ENCODE results near the gene KCTD16.

KCTD16 gene

GRCh38 chr5:144170276-144171024 lies at the start of gene KCTD16, which contains the start of gene YIPF5:
KCTD16 (plus strand) TSS chr5:144170873.
YIPF5 (minus strand) TSS chr5:144170659; CDS start chr5:144169955, 704 bp downstream.
- DNase-seq (ENCODE audit: low read depth): peak; percentile 93

GRCh38 chr5:144121577-144121976 lies 49.1 kb upstream of the KCTD16 start:
- DNase-seq (ENCODE audit: low read depth): no peak

- no peak for DNase-seq (ENCODE audit: low read depth)
These were observed 48.6 kb upstream of the KCTD16 start for GRCh38 chr5:144122081-144122480.

- no peak for DNase-seq (ENCODE audit: low read depth)
These were observed 48.0 kb upstream of the KCTD16 start for GRCh38 chr5:144122641-144123040.

GRCh38 chr5:144125163-144125726 lies 45.4 kb upstream of the KCTD16 start:
- no peak for DNase-seq (ENCODE audit: low read depth)

- no peak for DNase-seq (ENCODE audit: low read depth)
These were observed 44.0 kb upstream of the KCTD16 start for GRCh38 chr5:144126707-144127106.

- DNase-seq (ENCODE audit: low read depth): no peak
These were observed 41.8 kb upstream of the KCTD16 start for GRCh38 chr5:144128844-144129243.

- DNase-seq (ENCODE audit: low read depth): no peak
These were observed 40.4 kb upstream of the KCTD16 start for GRCh38 chr5:144130306-144130705.

- no peak for DNase-seq (ENCODE audit: low read depth)
These were observed 39.4 kb upstream of the KCTD16 start for GRCh38 chr5:144131261-144131660.

- DNase-seq (ENCODE audit: low read depth): no peak
These were observed 37.5 kb upstream of the KCTD16 start for GRCh38 chr5:144133050-144133633.

GRCh38 chr5:144134194-144134826 lies 36.4 kb upstream of the KCTD16 start:
- no peak for DNase-seq (ENCODE audit: low read depth)

GRCh38 chr5:144135113-144135762 lies 35.4 kb upstream of the KCTD16 start:
- DNase-seq (ENCODE audit: low read depth): no peak

GRCh38 chr5:144139586-144139985 lies 31.1 kb upstream of the KCTD16 start:
- DNase-seq (ENCODE audit: low read depth): no peak

- no peak for DNase-seq (ENCODE audit: low read depth)
These were observed 29.1 kb upstream of the KCTD16 start for GRCh38 chr5:144141585-144141984.

GRCh38 chr5:144142139-144142823 lies 28.4 kb upstream of the KCTD16 start:
- DNase-seq (ENCODE audit: low read depth): no peak

- no peak for DNase-seq (ENCODE audit: low read depth)
These were observed 27.9 kb upstream of the KCTD16 start for GRCh38 chr5:144142824-144143162.

- no peak for DNase-seq (ENCODE audit: low read depth)
These were observed 27.0 kb upstream of the KCTD16 start for GRCh38 chr5:144143625-144144024.

- DNase-seq (ENCODE audit: low read depth): no peak
These were observed 25.5 kb upstream of the KCTD16 start for GRCh38 chr5:144144956-144145751.

GRCh38 chr5:144151026-144151425 lies 19.6 kb upstream of the KCTD16 start:
- no peak for DNase-seq (ENCODE audit: low read depth)

- no peak for DNase-seq (ENCODE audit: low read depth)
These were observed 13.9 kb upstream of the KCTD16 start for GRCh38 chr5:144156767-144157171.

- DNase-seq (ENCODE audit: low read depth): no peak
These were observed 8.0 kb upstream of the KCTD16 start for GRCh38 chr5:144162686-144163085.
